BJ (cell line): ENCODE results near the gene MSN. TPM values are rescaled to one million over a fixed set of nuclear protein-coding genes. Genes with fewer than 3 reads are reported as not detected.

Experiments
- CTCF ChIA-PET: fragments of 350-600 bp; formaldehyde crosslinking; extraction: SDS; loops from one replicate; lab custom pipeline; 2021; ENCODE audit warnings: antibody characterized with exemption, inconsistent platforms; lab: Yijun Ruan, JAX
- POLR2A ChIA-PET: fragments of 300-600 bp; sonication (Branson Sonifier 250); formaldehyde crosslinking; extraction: SDS; loops from one replicate; lab custom pipeline; 2021; ENCODE audit warnings: antibody characterized with exemption; lab: Charles Lee
- DNase-seq: peaks from one replicate; pipeline ENCODE4 v3.0.0-alpha.2; 2011; ENCODE audit warnings: low read depth
- H3K27me3 ChIP-seq: 2 replicates; pipeline ENCODE4 v1.6.0; 2011; ENCODE audit warnings: low read length; ENCODE audit not compliant: control insufficient read depth, insufficient read depth
- H3K36me3 ChIP-seq: 2 replicates; pipeline ENCODE4 v1.5.1; 2011; ENCODE audit warnings: low read length; ENCODE audit not compliant: control insufficient read depth, insufficient read depth
- H3K4me3 ChIP-seq: 2 replicates; pipeline ENCODE4 v1.5.1; 2011; ENCODE audit warnings: low read depth, mild to moderate bottlenecking, control low read depth, low read length
- polyA plus RNA-seq: library from polyadenylated mRNA; depleted of rRNA; stranded (reverse); fragments of >200 nt; gene quantifications from 2 replicates; pipeline ENCODE4 v1.2.3, GENCODE V29; 2011
- TF ChIP-seq, protein P1 (sequence below): IDR thresholded peaks from 2 replicates; pipeline ENCODE4 v1.5.1; 2011; ENCODE audit warnings: low read depth, mild to moderate bottlenecking, control low read depth, inconsistent platforms, low read length, moderate library complexity; ENCODE audit not compliant: insufficient read depth

The MSN gene
- polyA plus RNA-seq, 1 experiment, result 494 TPM

DNA sequence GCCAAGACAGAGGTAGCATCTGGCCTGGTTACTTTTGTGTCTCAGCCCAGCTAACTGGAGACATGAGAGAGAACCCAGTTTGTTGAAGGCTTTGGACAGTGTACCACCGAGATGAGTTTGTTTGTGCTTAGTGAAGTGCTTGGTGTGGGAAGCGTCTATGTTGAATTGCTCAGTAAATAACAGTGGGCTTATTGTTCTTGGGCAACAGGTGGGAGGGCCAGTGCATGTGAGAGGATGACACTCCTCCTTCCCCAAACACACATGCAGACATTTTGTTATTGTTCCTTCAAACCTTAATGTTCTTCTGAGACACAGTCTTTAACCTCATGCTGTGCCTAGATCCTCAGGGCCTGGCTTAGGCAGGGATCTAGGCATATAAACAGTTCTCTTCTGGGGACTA lies 39.7 kb downstream of the MSN start:
- peaks cover 1% of the 10 kb centered on the region; the same call in 1 of the 2 replicates for H3K36me3 ChIP-seq
- ChIA-PET CTCF (interaction anchor here (1.8 kb wide), 1 partner anchor 111 kb away, joined by 8 read pairs; no protein-coding TSS in a partner anchor), POLR2A (no interaction called here)
- no peaks in the 10 kb centered on the region for H3K27me3 ChIP-seq
- H3K4me3 ChIP-seq, result no peak overlapping the region
- no peak for DNase-seq
- TF ChIP-seq, protein P1, sequence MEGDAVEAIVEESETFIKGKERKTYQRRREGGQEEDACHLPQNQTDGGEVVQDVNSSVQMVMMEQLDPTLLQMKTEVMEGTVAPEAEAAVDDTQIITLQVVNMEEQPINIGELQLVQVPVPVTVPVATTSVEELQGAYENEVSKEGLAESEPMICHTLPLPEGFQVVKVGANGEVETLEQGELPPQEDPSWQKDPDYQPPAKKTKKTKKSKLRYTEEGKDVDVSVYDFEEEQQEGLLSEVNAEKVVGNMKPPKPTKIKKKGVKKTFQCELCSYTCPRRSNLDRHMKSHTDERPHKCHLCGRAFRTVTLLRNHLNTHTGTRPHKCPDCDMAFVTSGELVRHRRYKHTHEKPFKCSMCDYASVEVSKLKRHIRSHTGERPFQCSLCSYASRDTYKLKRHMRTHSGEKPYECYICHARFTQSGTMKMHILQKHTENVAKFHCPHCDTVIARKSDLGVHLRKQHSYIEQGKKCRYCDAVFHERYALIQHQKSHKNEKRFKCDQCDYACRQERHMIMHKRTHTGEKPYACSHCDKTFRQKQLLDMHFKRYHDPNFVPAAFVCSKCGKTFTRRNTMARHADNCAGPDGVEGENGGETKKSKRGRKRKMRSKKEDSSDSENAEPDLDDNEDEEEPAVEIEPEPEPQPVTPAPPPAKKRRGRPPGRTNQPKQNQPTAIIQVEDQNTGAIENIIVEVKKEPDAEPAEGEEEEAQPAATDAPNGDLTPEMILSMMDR, result no peak

DNA sequence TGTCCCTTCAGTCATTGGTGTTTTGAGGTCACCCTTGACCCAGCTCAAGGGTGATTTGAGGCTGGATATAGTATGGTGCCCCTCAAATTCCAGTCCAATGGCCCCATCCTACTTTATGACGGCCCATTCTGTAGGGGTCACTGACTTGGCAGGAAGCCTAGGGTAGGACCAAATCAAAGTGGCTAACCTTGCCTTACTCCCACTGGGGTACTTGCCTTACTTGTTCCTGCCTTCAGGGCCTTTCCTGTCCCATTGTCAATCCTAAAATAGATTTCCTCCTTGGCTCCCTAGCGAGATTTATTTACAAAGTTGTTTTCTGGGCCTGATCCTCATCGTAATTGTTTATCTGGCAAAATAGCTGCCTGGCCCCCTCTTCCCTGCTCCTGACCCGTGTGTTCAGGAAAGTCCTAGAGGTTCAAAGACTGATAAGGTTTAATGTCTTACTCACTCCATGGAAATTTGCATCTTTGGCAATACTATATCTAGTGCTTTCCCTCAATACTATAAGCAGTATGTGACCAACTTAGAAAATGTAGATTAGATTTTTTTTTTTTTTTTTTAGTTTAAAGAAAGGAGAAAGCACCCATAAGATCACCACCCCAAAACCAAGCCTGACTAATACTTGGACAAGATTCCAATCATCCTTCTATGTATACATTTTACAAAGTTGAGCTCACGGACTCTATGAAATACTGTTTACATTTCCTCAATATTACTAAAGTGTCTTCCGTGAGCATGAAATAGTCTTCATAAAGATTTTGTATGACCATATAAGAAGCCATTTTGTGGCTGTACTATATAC lies 44.8 kb downstream of the MSN start:
- no peak for DNase-seq
- no peaks in the 10 kb centered on the region for H3K27me3 ChIP-seq
- no peak overlapping the region for H3K4me3 ChIP-seq
- H3K36me3 ChIP-seq, result peaks cover 4% of the 10 kb centered on the region
- POLR2A ChIA-PET, result no interaction called here
- TF ChIP-seq, protein P1, result no peak
- CTCF ChIA-PET, result interaction anchor here (0.5 kb wide), 1 partner anchor 721 kb away, joined by 4 read pairs; no protein-coding TSS in a partner anchor

DNA sequence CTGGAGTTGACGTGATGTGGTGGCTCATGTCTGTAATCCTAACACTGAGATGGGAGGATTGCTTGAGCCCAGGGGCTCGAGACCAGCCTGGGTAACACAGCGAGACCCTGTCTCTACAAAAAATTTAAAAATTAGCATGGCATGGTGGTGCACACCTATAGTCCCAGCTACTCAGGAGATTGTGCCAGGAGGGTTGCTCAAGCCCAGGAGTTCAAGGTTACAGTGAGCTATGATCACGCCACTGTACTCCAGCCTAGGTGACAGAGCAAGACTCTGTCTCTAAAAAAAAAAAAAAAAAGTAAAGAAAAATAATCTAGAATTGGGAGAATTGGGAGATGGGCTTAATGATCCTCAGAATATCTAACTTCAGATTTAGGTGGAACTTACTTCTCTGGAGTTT lies 51.1 kb downstream of the MSN start:
- POLR2A ChIA-PET, result no interaction called here
- no peak for DNase-seq
- CTCF ChIA-PET, result no interaction called here
- peaks cover 4% of the 10 kb centered on the region for H3K36me3 ChIP-seq
- no peaks in the 10 kb centered on the region for H3K27me3 ChIP-seq
- no peak overlapping the region for H3K4me3 ChIP-seq
- TF ChIP-seq, protein P1, result no peak

DNA sequence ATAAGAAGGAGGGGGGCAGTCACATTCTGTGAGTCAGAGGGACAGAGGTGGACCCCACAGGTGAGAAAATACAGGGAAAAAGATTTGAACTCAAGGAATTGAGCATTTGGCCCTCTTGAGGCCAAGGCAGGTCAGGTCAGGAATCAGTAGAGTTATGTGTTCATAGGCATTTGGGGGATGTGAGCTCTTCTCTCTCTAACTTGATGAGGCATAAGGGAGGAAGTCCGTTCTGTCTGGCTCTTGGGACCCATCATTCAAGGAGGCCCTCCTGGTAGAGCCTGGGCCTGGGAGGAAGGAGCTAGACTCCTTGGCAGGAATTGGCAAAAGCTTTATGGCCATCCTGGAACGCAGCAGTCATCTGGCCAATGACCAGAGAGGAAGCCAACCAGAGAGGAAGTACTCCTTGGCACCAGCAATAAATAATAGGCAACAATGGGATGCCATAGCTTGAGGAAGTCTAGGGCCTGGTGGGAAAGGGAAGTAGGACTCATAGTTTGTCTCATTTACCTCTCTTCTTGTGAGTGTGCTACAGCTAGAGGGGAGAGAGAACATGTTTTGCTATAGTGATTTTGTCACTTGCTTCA lies 53.0 kb downstream of the MSN start:
- Histone ChIP-seq H3K4me3 (no peak overlapping the region), H3K27me3 (no peaks in the 10 kb centered on the region), H3K36me3 (peaks cover 4% of the 10 kb centered on the region)
- DNase-seq, result no peak
- ChIA-PET CTCF (no interaction called here), POLR2A (no interaction called here)
- TF ChIP-seq, protein P1, result no peak

DNA sequence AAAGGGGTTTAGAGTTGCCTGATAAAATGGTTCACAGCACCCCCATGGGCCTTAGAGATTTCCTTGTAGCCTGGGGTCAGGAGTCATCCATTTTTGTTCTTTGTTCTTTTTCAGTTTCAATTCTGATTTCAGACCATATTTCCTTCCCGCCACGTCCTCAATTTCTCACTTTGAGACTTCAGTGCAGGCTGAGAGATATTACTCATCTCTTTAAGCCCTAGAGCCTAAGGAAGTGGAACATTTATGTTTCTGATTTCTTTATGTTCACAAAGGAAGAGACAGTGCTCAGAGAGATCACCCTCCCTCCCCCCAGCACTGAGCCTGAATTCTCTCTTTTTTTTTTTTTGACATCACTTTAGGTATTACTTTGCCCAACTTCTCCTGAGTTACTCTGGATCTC lies 56.3 kb downstream of the MSN start:
- POLR2A ChIA-PET, result no interaction called here
- DNase-seq, result no peak
- CTCF ChIA-PET, result interaction anchor here (1.2 kb wide), 1 partner anchor 123 kb away, joined by 3 read pairs; no protein-coding TSS in a partner anchor
- peaks cover 3% of the 10 kb centered on the region; the same call in 1 of the 2 replicates for H3K36me3 ChIP-seq
- TF ChIP-seq, protein P1, result no peak
- H3K27me3 ChIP-seq, result no peaks in the 10 kb centered on the region
- no peak overlapping the region for H3K4me3 ChIP-seq
